HepG2 (cell line): ENCODE results near the gene CNKSR3. TPM values are rescaled to one million over a fixed set of nuclear protein-coding genes. Genes with fewer than 3 reads are reported as not detected.

Source experiments
- ATAC-seq: fragments of 200-7000 bp; cut with Tn5 transposase; 3 replicates; pipeline ENCODE4 v1.9.1; 2020; ENCODE audit warnings: mild to moderate bottlenecking, moderate library complexity
- BruUV-seq: library from RNA; stranded (reverse); fragments of 400-500 nt; replicated peaks from 2 replicates; lab custom pipeline; 2021; lab: Mats Ljungman, UMichigan
- CTCF ChIA-PET: fragments of 300-600 bp; formaldehyde crosslinking; extraction: SDS; loops from one replicate; lab custom pipeline; 2021; ENCODE audit warnings: low total read pairs, inconsistent platforms, low intra/inter-chr PET ratio; lab: Yijun Ruan, JAX
- POLR2A ChIA-PET: fragments of 350-600 bp; sonication (Branson Sonifier 250); formaldehyde crosslinking; loops from one replicate; lab custom pipeline; 2020; ENCODE audit warnings: antibody characterized with exemption, inconsistent platforms; lab: Yijun Ruan, JAX
- DNase-seq: peaks from one replicate; pipeline ENCODE4 v3.0.0-alpha.2; 2015; ENCODE audit warnings: low spot score
- FAIRE-seq: peaks from 3 replicates; lab custom pipeline; 2011; peaks lifted over from hg19 to GRCh38; lab: Jason Lieb, UNC
- H2AFZ ChIP-seq: one replicate; pipeline ENCODE4 v1.6.1; 2011; ENCODE audit warnings: low read length, inconsistent platforms
- H3K27ac ChIP-seq: fragments of 300-600 bp; 3 replicates; pipeline ENCODE4 v1.8.0; 2011; ENCODE audit warnings: mixed run types, mild to moderate bottlenecking, mixed read lengths, low read length, inconsistent platforms; ENCODE audit not compliant: insufficient read depth; ENCODE audit errors: extremely low read length
- H3K27me3 ChIP-seq, 2 experiments: fragments of 200-600 bp in 1 of 2; 2 replicates in 1 of 2; 3 replicates in 1 of 2; pipeline versions ENCODE4 v1.6.0 to v1.8.0; 2011; ENCODE audit warnings: low read length in 2 of 2, mild to moderate bottlenecking in 2 of 2, moderate library complexity in 2 of 2, inconsistent platforms in 1 of 2; ENCODE audit not compliant: insufficient read depth in 2 of 2, control insufficient read depth in 1 of 2
- H3K36me3 ChIP-seq, 2 experiments: fragments of 200-600 bp in 1 of 2; replicated peaks in 1 of 2; 2 replicates in 1 of 2; 3 replicates in 1 of 2; pipeline versions ENCODE4 v1.5.1 to v1.8.0; 2011; ENCODE audit warnings: low read length in 2 of 2, inconsistent platforms in 1 of 2; ENCODE audit not compliant: insufficient read depth in 2 of 2, control insufficient read depth in 1 of 2
- H3K4me1 ChIP-seq: 2 replicates; pipeline ENCODE4 v1.5.1; 2012; ENCODE audit warnings: low read length, inconsistent platforms; ENCODE audit not compliant: insufficient read depth
- H3K4me2 ChIP-seq: 2 replicates; pipeline ENCODE4 v1.6.0; 2011; ENCODE audit warnings: low read depth, low read length, inconsistent platforms
- H3K4me3 ChIP-seq, 3 experiments: fragments of 200-600 bp in 1 of 3; sonication (generic), shearing (Covaris generic) in 1 of 3; replicated peaks in 1 of 3; 2 replicates each; pipeline ENCODE4 v1.5.1; 2011 to 2016; ENCODE audit warnings: low read length in 3 of 3, inconsistent platforms in 2 of 3, low read depth in 2 of 3, mild to moderate bottlenecking in 2 of 3, control low read depth in 1 of 3, mixed read lengths in 1 of 3; ENCODE audit not compliant: insufficient read depth in 1 of 3
- H3K79me2 ChIP-seq: one replicate; pipeline ENCODE4 v1.6.1; 2011; ENCODE audit warnings: low read length, inconsistent platforms; ENCODE audit not compliant: insufficient read depth
- H3K9ac ChIP-seq: 2 replicates; pipeline ENCODE4 v1.6.0; 2011; ENCODE audit warnings: mild to moderate bottlenecking, low read depth, low read length, inconsistent platforms; ENCODE audit not compliant: insufficient read depth
- H3K9me3 ChIP-seq: 2 replicates; pipeline ENCODE4 v1.5.1; 2012; ENCODE audit warnings: mild to moderate bottlenecking, low read length
- H4K20me1 ChIP-seq: 2 replicates; pipeline ENCODE4 v1.6.0; 2011; ENCODE audit warnings: inconsistent platforms, mild to moderate bottlenecking, low read length, moderate library complexity; ENCODE audit not compliant: insufficient read depth
- CAMTA2 ChIP-seq: sonication (generic); formaldehyde crosslinking; IDR thresholded peaks from 2 replicates; pipeline ENCODE4 v1.4.0; 2020; ENCODE audit warnings: mild to moderate bottlenecking, missing genetic modification reagents, borderline replicate concordance
- HNRNPK ChIP-seq: fragments of 200-400 bp; formaldehyde crosslinking; IDR thresholded peaks from 2 replicates; pipeline ENCODE4 v1.6.1; 2018; ENCODE audit warnings: low read length, low read depth, moderate library complexity, mild to moderate bottlenecking; ENCODE audit not compliant: poor library complexity, severe bottlenecking
- NR2F6 ChIP-seq, 2 experiments: IDR thresholded peaks; 2 replicates each; pipeline ENCODE4 v1.6.1; 2016; ENCODE audit warnings: antibody characterized with exemption in 1 of 2, mild to moderate bottlenecking in 1 of 2
- SAFB2 ChIP-seq: sonication (generic); formaldehyde crosslinking; IDR thresholded peaks from 2 replicates; pipeline ENCODE4 v1.5.1; 2020; ENCODE audit warnings: missing genetic modification reagents, low read depth, mild to moderate bottlenecking, borderline replicate concordance
- ZNF143 ChIP-seq: sonication (generic); formaldehyde crosslinking; IDR thresholded peaks from 2 replicates; pipeline ENCODE4 v1.4.0; 2020; ENCODE audit warnings: missing genetic modification reagents
- ZNF350 ChIP-seq: sonication (generic); formaldehyde crosslinking; IDR thresholded peaks from 2 replicates; pipeline ENCODE4 v1.4.0; 2020; ENCODE audit warnings: mild to moderate bottlenecking, low read depth, missing genetic modification reagents, borderline replicate concordance
- ZNF616 ChIP-seq: sonication (generic); formaldehyde crosslinking; IDR thresholded peaks from 2 replicates; pipeline ENCODE4 v1.5.0; 2020; ENCODE audit warnings: low read depth, mild to moderate bottlenecking, missing genetic modification reagents
- WGBS: methylation state at CpG from one replicate; pipeline ENCODE4 v1.1.6; 2017; ENCODE audit warnings: low lambda C conversion rate; 5-methylcytosine and 5-hydroxymethylcytosine counted together
- in situ Hi-C: cut with HindIII; loops from 2 replicates; pipeline ENCODE4 v1.10.0; 2017; ENCODE audit warnings: low pct_unique_long_range_greater_than_20kb; ENCODE audit not compliant: extremely low pct_ligation_motif_present
- intact Hi-C: fragments of 100-400 bp; cut with micrococcal nuclease; formaldehyde crosslinking; loops from one replicate; pipeline ENCODE4 v1.10.0; 2022; ENCODE audit not compliant: unreplicated experiment
- polyA plus RNA-seq, 8 experiments: library from polyadenylated mRNA; depleted of rRNA in 3 of 8; stranded (reverse) in 7 of 8; unstranded in 1 of 8; fragments of >200 nt; fragmentation: Illumina TruSeq in 4 of 8; extraction: Trizol in 4 of 8; gene quantifications; 2 replicates each; pipeline versions ENCODE4 v1.2.1 to v1.2.3, GENCODE V29; 2011 to 2016; ENCODE audit warnings: low read depth in 4 of 8, missing spikeins in 1 of 8, mixed read lengths in 1 of 8; ENCODE audit not compliant: insufficient read depth in 1 of 8
- total RNA-seq, 5 experiments: library from RNA; depleted of rRNA; stranded (reverse); fragments of >200 nt; fragmentation: Illumina TruSeq; extraction: Trizol; gene quantifications; 2 replicates each; pipeline ENCODE4 v1.2.3, GENCODE V29; 2016; ENCODE audit warnings: low read depth in 1 of 5
- TF ChIP-seq, protein P1 (sequence below): sonication (generic); formaldehyde crosslinking; IDR thresholded peaks from 2 replicates; pipeline ENCODE4 v1.8.1; 2023; ENCODE audit warnings: mild to moderate bottlenecking, moderate library complexity, missing genetic modification reagents

The CNKSR3 gene
- total and polyA plus RNA-seq, 2 of the 13 experiments (the other 11 are each of a cell fraction or from before 2014, with no cell fraction given) = 9.2 to 38.6 TPM

DNA sequence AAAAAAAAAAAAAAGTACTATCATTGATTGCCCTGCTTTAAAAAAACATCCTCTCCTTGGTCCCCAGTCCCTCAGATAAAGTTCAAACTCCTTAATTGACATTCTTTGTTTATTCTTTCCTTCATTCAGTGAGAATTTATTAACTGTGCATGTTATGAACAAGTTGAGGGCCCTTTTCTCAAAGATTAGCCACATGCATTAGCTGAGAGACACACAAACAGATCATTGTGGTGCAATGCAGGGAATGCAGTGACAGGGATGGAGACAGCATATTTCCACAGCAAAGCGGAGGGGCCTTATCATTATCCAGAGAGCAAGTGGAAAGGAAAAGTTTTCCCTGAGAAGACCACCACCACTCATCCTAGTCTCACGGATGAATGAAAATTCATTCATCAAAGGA, 132.0 kb downstream of the CNKSR3 start:
- peak; percentile 34; the same call in 2 of the 3 replicates for ATAC-seq
- Histone ChIP-seq H3K4me2 (no peak overlapping the region), H3K27me3 (no peaks in the 10 kb centered on the region), H3K36me3 (no peaks in the 10 kb centered on the region), H3K4me1 (no peaks in the 10 kb centered on the region), H3K9me3 (no peaks in the 10 kb centered on the region), H3K79me2 (no peaks in the 10 kb centered on the region), H3K4me3 (no peak overlapping the region), H4K20me1 (no peaks in the 10 kb centered on the region), H2AFZ (no peak overlapping the region), H3K9ac (no peak overlapping the region), H3K27ac (no peak overlapping the region)
- POLR2A ChIA-PET = no interaction called here
- CTCF ChIA-PET = no interaction called here
- in situ Hi-C loops (no loop called here), intact Hi-C loops (loop anchor here (1.0 kb wide), 1 partner anchor 51 kb away; no protein-coding TSS in a partner anchor)
- no peak for DNase-seq
- BruUV-seq = no TSS peak
- no peak for FAIRE-seq
- 65% methylated on average over 2 of the region's 2 CpGs for WGBS
- no peak for TF ChIP-seq CAMTA2 (CRISPR knock-in tag)
- TF ChIP-seq ZNF143 (CRISPR knock-in tag) = no peak
- TF ChIP-seq SAFB2 (CRISPR knock-in tag) = no peak
- TF ChIP-seq ZNF616 (CRISPR knock-in tag) = no peak
- TF ChIP-seq, protein P1, sequence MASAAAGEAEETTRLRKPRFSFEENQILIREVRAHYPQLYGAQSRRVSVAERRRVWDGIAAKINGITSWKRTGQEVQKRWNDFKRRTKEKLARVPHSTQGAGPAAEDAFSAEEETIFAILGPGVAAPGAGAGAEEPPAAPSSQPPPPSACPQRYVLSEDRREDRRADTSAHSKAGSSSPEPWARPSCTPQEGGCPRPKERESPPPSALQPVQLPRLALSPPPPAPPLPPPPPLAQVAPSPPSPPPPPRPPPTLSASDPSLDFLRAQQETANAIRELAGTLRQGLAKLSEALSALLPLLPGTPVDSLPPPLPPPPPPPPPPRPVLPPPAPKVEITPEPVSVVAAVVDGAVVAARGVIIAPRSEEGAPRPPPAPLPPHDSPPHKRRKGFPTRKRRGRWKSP (CRISPR knock-in tag) = no peak
- no peak for TF ChIP-seq NR2F6 (IDR thresholded peaks at IDR 0.05)
- no peak for TF ChIP-seq NR2F6 (CRISPR knock-in tag; IDR thresholded peaks at IDR 0.05)
- no peak for TF ChIP-seq HNRNPK
- TF ChIP-seq ZNF350 (CRISPR knock-in tag) = no peak
